ENCODE data around the gene RSPO4.

GRCh38 chr20:1010659-1011058 is 8.5 kb upstream of the RSPO4 start:
- TF ChIP-seq CTCF (IDR thresholded peaks at IDR 0.05) = no peak
- no peak for TF ChIP-seq POLR2A (IDR thresholded peaks at IDR 0.05; ENCODE audit: low read depth)
- no peak for TF ChIP-seq POLR2AphosphoS5 (IDR thresholded peaks at IDR 0.05)
